ENCODE data around the gene HOXA11.

DNA sequence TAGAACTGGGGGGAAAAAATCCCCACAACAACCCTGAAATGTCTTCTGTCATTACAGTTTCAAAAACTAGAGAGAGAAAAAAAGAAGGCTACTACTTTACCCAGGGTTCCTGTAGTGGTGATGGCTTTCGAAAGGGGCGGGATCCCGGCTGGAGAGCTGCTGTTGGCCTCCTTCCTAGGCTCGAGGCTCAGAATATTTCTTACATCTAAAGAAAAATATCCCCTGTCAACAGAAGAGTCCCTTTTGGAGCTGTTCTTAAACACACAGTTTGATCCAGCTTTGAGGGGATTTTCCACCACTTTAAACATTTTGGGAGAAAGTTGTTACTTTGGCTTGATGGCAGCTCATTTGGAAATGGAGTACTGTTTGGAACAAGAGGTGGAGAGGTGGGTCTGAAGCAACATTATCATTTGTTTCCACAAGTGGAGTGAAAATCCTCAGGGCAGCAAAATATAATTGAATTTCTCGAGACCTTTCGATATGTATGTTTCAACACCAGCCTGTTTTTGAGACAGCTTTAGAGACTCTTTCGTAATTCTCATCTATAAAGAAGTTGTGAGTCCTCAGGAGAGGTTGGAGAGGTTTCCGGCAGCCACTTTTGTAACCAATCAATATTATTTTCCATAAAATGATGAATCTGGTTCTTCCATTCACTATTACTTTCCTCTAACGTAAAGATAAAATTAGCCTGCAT lies 9.8 kb upstream of the HOXA11 start:
- TF ChIP-seq CTCF (IDR thresholded peaks at IDR 0.05; ENCODE audit: borderline replicate concordance, extremely low read depth, low read length, poor library complexity, severe bottlenecking) (no peak), EZH2 (IDR thresholded peaks at IDR 0.05; ENCODE audit: borderline replicate concordance, low read depth, low read length, severe bottlenecking) (no peak)

All from DND-41 (cell line).